PC-3 (cell line): ENCODE data around the gene HOXB2. TPM values are rescaled to one million over a fixed set of nuclear protein-coding genes. Genes with fewer than 3 reads are reported as not detected.
A peak's percentile ranks its signal among the peaks of the same experiment; 100 is the strongest.

Source experiments
- ATAC-seq: fragments of 200-7000 bp; cut with Tn5 transposase; 2 replicates; pipeline ENCODE4 v1.9.1; 2020; ENCODE audit warnings: mild to moderate bottlenecking, moderate library complexity
- BruUV-seq: library from RNA; stranded (reverse); fragments of 400-500 nt; replicated peaks from 2 replicates; lab custom pipeline; 2021; lab: Mats Ljungman, UMichigan
- CTCF ChIA-PET: fragments of 300-600 bp; sonication (Branson Sonifier 250); formaldehyde crosslinking; loops from one replicate; lab custom pipeline; 2022; ENCODE audit warnings: antibody characterized with exemption; lab: Charles Lee
- POLR2A ChIA-PET: fragments of 300-600 bp; sonication (Branson Sonifier 250); formaldehyde crosslinking; loops from one replicate; lab custom pipeline; 2022; ENCODE audit warnings: antibody characterized with exemption; ENCODE audit not compliant: unreplicated experiment; lab: Charles Lee
- DNase-seq: peaks from one replicate; pipeline ENCODE4 v3.0.0-alpha.2; 2015
- H2AFZ ChIP-seq: fragments of 300-600 bp; sonication (generic); 2 replicates; pipeline ENCODE4 v1.6.0; 2016; ENCODE audit warnings: antibody characterized with exemption, low read length
- H3F3A ChIP-seq: fragments of 300-600 bp; sonication (generic); one replicate; pipeline ENCODE4 v1.6.0; 2017; ENCODE audit warnings: antibody characterized with exemption, low read length, control low read depth, mild to moderate bottlenecking; ENCODE audit not compliant: unreplicated experiment
- H3K27ac ChIP-seq: fragments of 300-600 bp; sonication (generic); 2 replicates; pipeline ENCODE4 v1.5.1; 2016; ENCODE audit warnings: mild to moderate bottlenecking, low read length
- H3K27me3 ChIP-seq: fragments of 300-600 bp; sonication (generic); 2 replicates; pipeline ENCODE4 v1.6.1; 2016; ENCODE audit warnings: low read length, mixed read lengths
- H3K36me3 ChIP-seq: fragments of 300-600 bp; sonication (generic); 2 replicates; pipeline ENCODE4 v1.6.1; 2016; ENCODE audit warnings: low read depth, mixed run types, low read length, mixed read lengths
- H3K4me1 ChIP-seq: fragments of 300-600 bp; sonication (generic); 2 replicates; pipeline ENCODE4 v1.5.1; 2016; ENCODE audit warnings: low read length; ENCODE audit not compliant: insufficient read depth
- H3K4me2 ChIP-seq: fragments of 300-600 bp; sonication (generic); 2 replicates; pipeline ENCODE4 v1.6.0; 2016; ENCODE audit warnings: low read length
- H3K4me3 ChIP-seq: fragments of 300-600 bp; sonication (generic); 2 replicates; pipeline ENCODE4 v1.5.1; 2016; ENCODE audit warnings: mild to moderate bottlenecking, low read length, mixed read lengths
- H3K79me2 ChIP-seq: fragments of 300-600 bp; sonication (generic); 2 replicates; pipeline ENCODE4 v1.6.1; 2017; ENCODE audit warnings: low read length, mixed read lengths
- H3K9ac ChIP-seq: fragments of 300-600 bp; sonication (generic); 2 replicates; pipeline ENCODE4 v1.6.0; 2016; ENCODE audit warnings: mild to moderate bottlenecking, low read length
- H3K9me2 ChIP-seq: fragments of 300-600 bp; sonication (generic); replicated peaks from 2 replicates; pipeline ENCODE4 v1.6.1; 2016; ENCODE audit warnings: mixed run types, low read length, mixed read lengths
- H3K9me3 ChIP-seq: fragments of 300-600 bp; sonication (generic); 2 replicates; pipeline ENCODE4 v1.6.1; 2016; ENCODE audit warnings: low read length, mixed read lengths
- H4K20me1 ChIP-seq: fragments of 300-600 bp; sonication (generic); 2 replicates; pipeline ENCODE4 v1.6.1; 2016; ENCODE audit warnings: low read length, mixed read lengths
- EZH2 ChIP-seq: fragments of 300-600 bp; sonication (generic); IDR thresholded peaks from one replicate; pipeline ENCODE4 v1.6.1; 2017; ENCODE audit warnings: antibody characterized with exemption, mild to moderate bottlenecking, low read length; ENCODE audit not compliant: unreplicated experiment
- EZH2phosphoT487 ChIP-seq: fragments of 300-600 bp; sonication (generic); IDR thresholded peaks from 2 replicates; pipeline ENCODE4 v1.6.1; 2018; ENCODE audit warnings: mild to moderate bottlenecking, antibody characterized with exemption, low read length, borderline replicate concordance
- intact Hi-C: fragments of 100-400 bp; cut with micrococcal nuclease; formaldehyde crosslinking; loops from 2 replicates; pipeline ENCODE4 v1.9.0; 2023
- total RNA-seq: library from RNA; depleted of rRNA; stranded (reverse); fragments of >200 nt; gene quantifications from 2 replicates; pipeline ENCODE4 v1.2.3, GENCODE V29; 2014
- TF ChIP-seq, protein P1 (sequence below): fragments of 300-600 bp; sonication (generic); conservative IDR thresholded peaks from 2 replicates; pipeline ENCODE4 v1.5.1; 2017; ENCODE audit warnings: antibody characterized with exemption, low read depth, mild to moderate bottlenecking, low read length

HOXB2 gene
- total RNA-seq, 1 experiment from 2014 or later: 1.1 TPM

- TF ChIP-seq EZH2phosphoT487 (no peak), EZH2 (no peak)
- TF ChIP-seq, protein P1, sequence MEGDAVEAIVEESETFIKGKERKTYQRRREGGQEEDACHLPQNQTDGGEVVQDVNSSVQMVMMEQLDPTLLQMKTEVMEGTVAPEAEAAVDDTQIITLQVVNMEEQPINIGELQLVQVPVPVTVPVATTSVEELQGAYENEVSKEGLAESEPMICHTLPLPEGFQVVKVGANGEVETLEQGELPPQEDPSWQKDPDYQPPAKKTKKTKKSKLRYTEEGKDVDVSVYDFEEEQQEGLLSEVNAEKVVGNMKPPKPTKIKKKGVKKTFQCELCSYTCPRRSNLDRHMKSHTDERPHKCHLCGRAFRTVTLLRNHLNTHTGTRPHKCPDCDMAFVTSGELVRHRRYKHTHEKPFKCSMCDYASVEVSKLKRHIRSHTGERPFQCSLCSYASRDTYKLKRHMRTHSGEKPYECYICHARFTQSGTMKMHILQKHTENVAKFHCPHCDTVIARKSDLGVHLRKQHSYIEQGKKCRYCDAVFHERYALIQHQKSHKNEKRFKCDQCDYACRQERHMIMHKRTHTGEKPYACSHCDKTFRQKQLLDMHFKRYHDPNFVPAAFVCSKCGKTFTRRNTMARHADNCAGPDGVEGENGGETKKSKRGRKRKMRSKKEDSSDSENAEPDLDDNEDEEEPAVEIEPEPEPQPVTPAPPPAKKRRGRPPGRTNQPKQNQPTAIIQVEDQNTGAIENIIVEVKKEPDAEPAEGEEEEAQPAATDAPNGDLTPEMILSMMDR: no peak
- POLR2A ChIA-PET: no interaction called here
- no peaks in the 10 kb centered on the region for H3K27me3 ChIP-seq
Observed at GRCh38 chr17:48498164-48498850, 46.6 kb downstream of the HOXB2 start.

DNA sequence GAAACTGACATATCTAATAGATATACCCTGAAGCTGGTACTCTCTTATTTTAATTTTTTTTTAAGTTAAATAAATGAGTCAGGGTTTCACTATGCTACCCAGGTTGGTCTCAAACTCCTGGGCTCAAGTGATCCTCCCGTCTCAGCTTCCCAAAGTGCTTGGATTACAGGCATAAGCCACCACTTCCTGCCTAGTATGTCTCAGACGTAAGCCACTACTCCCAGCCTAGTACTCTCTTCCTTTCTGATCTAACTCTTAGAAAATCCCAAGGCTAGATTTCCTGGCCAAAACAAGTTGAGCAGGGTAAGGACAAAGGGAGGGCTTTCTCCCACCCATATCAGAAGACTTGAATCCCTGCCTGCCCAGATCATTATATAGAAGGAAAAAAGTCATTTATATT lies 47.8 kb downstream of the HOXB2 start:
- ChIA-PET POLR2A (interaction anchor here (1.2 kb wide), 1 partner anchor 14 kb away, joined by 4 read pairs; no protein-coding TSS in a partner anchor), CTCF (interaction anchor here (0.6 to 1.1 kb wide), 2 partner anchors 9 to 11 kb away, joined by 3 read pairs; no protein-coding TSS in a partner anchor)
- peak overlapping the region; percentile 91 for H3K27ac ChIP-seq
- intact Hi-C loops: loop anchor here (1.0 to 5.0 kb wide), 2 partner anchors 8 to 60 kb away; no protein-coding TSS in a partner anchor
- H3K27me3 ChIP-seq: no peaks in the 10 kb centered on the region
- H3K9me2 ChIP-seq: no peaks in the 10 kb centered on the region
- ATAC-seq: peak; percentile 42
- H3K36me3 ChIP-seq: no peaks in the 10 kb centered on the region
- peak overlapping the region; percentile 54 for H3K9ac ChIP-seq
- H3K4me1 ChIP-seq: peaks cover 83% of the 10 kb centered on the region
- BruUV-seq: no TSS peak
- peak; percentile 93 for DNase-seq
- no peak overlapping the region for H2AFZ ChIP-seq
- peak overlapping the region; percentile 55 for H3K4me2 ChIP-seq
- no peaks in the 10 kb centered on the region for H4K20me1 ChIP-seq
- H3F3A ChIP-seq: peaks cover 13% of the 10 kb centered on the region
- H3K79me2 ChIP-seq: no peaks in the 10 kb centered on the region
- no peak overlapping the region for H3K4me3 ChIP-seq
- H3K9me3 ChIP-seq: no peaks in the 10 kb centered on the region
- no peak for TF ChIP-seq EZH2phosphoT487
- TF ChIP-seq, protein P1: no peak
- no peak for TF ChIP-seq EZH2

More at GRCh38 chr17:48498164-48498850, 46.6 kb downstream of the HOXB2 start:
- no TSS peak for BruUV-seq
- Histone ChIP-seq H3K36me3 (no peaks in the 10 kb centered on the region), H3K4me2 (peak overlapping the region; percentile 70), H3K9ac (peak overlapping the region; percentile 54), H3K4me3 (peak overlapping the region; percentile 35), H3K9me3 (no peaks in the 10 kb centered on the region), H3K9me2 (no peaks in the 10 kb centered on the region), H3F3A (peaks cover 13% of the 10 kb centered on the region), H2AFZ (no peak overlapping the region), H3K4me1 (peaks cover 72% of the 10 kb centered on the region), H4K20me1 (no peaks in the 10 kb centered on the region), H3K27ac (peak overlapping the region; percentile 91), H3K79me2 (no peaks in the 10 kb centered on the region)
- ATAC-seq (peak; percentile 16), DNase-seq (peak; percentile 93)
- CTCF ChIA-PET: no interaction called here
- intact Hi-C loops: loop anchor here (2.0 to 5.0 kb wide), 2 partner anchors 22 to 59 kb away; no protein-coding TSS in a partner anchor
